Suprapubic skin (tissue), 4 donors: Measurements from ENCODE around the gene SLC35G2. TPM values are rescaled to one million over a fixed set of nuclear protein-coding genes. Genes with fewer than 3 reads are reported as not detected.

Experiments used
- DNase-seq, 2 donors: peaks; one replicate each; pipeline ENCODE4 v3.0.0-alpha.2; 2019; ENCODE audit warnings: low spot score in 2 of 2
- H3K27ac ChIP-seq: fragments of 200-600 bp; sonication (generic); one replicate; pipeline ENCODE4 v1.5.1; 2019
- H3K27me3 ChIP-seq: fragments of 200-600 bp; sonication (generic); one replicate; pipeline ENCODE4 v1.5.1; 2019
- H3K36me3 ChIP-seq: fragments of 200-600 bp; sonication (generic); one replicate; pipeline ENCODE4 v1.5.1; 2019
- H3K4me1 ChIP-seq: fragments of 200-600 bp; sonication (generic); one replicate; pipeline ENCODE4 v1.5.1; 2019
- H3K4me3 ChIP-seq: fragments of 200-600 bp; sonication (generic); one replicate; pipeline ENCODE4 v1.5.1; 2019; ENCODE audit warnings: mild to moderate bottlenecking
- H3K9me3 ChIP-seq: fragments of 200-600 bp; sonication (generic); one replicate; pipeline ENCODE4 v1.5.1; 2019
- EP300 ChIP-seq: sonication (generic); formaldehyde crosslinking; IDR thresholded peaks from one replicate; pipeline ENCODE4 v1.6.1; 2017; ENCODE audit warnings: antibody characterized with exemption
- POLR2A ChIP-seq, 2 donors: fragments of 450-650 bp; IDR thresholded peaks; one replicate each; pipeline ENCODE4 v1.6.1; 2017; ENCODE audit warnings: antibody characterized with exemption in 2 of 2, mild to moderate bottlenecking in 2 of 2, moderate library complexity in 2 of 2
- POLR2AphosphoS5 ChIP-seq, 3 donors: sonication (generic); formaldehyde crosslinking; IDR thresholded peaks; one replicate each; pipeline ENCODE4 v1.6.1; 2017; ENCODE audit warnings: antibody characterized with exemption in 3 of 3
- WGBS: methylation state at CpG from one replicate; pipeline ENCODE4 v1.1.5; 2018; 5-methylcytosine and 5-hydroxymethylcytosine counted together
- total RNA-seq, 4 donors: library from RNA; depleted of rRNA; stranded (reverse); fragments of >200 nt; gene quantifications; one replicate each; pipeline ENCODE4 v1.1.0, GENCODE V29; 2016
- TF ChIP-seq, protein P1 (sequence below), 2 donors: fragments of 200-600 bp in 1 of 2; fragments of 450-650 bp in 1 of 2; sonication (generic) in 1 of 2; IDR thresholded peaks; one replicate each; pipeline ENCODE4 v1.5.1; 2016 to 2019; ENCODE audit warnings: antibody characterized with exemption in 2 of 2, mild to moderate bottlenecking in 1 of 2, moderate library complexity in 1 of 2

SLC35G2 gene
- total RNA-seq, 4 donors from 2014 or later, result 0.98 to 3.7 (median 1.1) TPM

DNA sequence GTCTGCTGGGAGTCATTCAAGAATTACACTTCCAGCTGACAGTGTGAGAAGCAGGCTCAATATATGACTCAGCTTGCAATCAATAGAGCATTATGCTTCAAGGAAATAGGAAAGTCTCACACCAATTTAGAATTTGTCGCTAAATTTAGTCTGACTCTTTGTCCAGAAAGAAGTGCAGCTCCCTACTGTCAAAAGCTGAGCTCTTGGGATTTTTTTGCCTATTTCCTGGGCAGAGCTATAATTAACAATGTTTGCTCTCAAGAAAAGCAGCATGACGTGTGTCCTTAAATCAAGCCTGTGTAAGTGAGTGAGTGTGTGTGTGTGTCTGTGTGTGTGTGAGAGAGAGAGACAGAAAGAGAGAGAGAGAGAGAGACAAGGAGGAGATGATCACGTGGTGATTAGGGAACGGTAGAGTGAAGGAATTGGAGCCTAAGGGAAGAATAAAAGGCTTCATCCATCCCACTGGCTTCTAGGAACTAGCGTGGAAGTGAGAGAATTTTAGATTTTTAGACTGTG, 16.4 kb upstream of the SLC35G2 start:
- TF ChIP-seq EP300 (no peak), POLR2A (IDR thresholded peaks at IDR 0.05) (no peak), POLR2AphosphoS5 (IDR thresholded peaks at IDR 0.05) (no peak)
- TF ChIP-seq, protein P1, sequence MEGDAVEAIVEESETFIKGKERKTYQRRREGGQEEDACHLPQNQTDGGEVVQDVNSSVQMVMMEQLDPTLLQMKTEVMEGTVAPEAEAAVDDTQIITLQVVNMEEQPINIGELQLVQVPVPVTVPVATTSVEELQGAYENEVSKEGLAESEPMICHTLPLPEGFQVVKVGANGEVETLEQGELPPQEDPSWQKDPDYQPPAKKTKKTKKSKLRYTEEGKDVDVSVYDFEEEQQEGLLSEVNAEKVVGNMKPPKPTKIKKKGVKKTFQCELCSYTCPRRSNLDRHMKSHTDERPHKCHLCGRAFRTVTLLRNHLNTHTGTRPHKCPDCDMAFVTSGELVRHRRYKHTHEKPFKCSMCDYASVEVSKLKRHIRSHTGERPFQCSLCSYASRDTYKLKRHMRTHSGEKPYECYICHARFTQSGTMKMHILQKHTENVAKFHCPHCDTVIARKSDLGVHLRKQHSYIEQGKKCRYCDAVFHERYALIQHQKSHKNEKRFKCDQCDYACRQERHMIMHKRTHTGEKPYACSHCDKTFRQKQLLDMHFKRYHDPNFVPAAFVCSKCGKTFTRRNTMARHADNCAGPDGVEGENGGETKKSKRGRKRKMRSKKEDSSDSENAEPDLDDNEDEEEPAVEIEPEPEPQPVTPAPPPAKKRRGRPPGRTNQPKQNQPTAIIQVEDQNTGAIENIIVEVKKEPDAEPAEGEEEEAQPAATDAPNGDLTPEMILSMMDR (IDR thresholded peaks at IDR 0.05), result no peak
- H3K27ac ChIP-seq, result no peak overlapping the region

GRCh38 chr3:136804141-136804540, 14.8 kb upstream of the SLC35G2 start:
- no peak overlapping the region for H3K27ac ChIP-seq
- WGBS, result 90% methylated on average over 4 of the region's 4 CpGs
- no peaks in the 10 kb centered on the region for H3K36me3 ChIP-seq
- H3K27me3 ChIP-seq, result no peaks in the 10 kb centered on the region
- H3K4me3 ChIP-seq, result no peak overlapping the region
- DNase-seq, result no peak
- TF ChIP-seq, protein P1 (IDR thresholded peaks at IDR 0.05), result no peak
- TF ChIP-seq EP300 (no peak), POLR2AphosphoS5 (IDR thresholded peaks at IDR 0.05) (no peak), POLR2A (IDR thresholded peaks at IDR 0.05) (no peak)
- no peaks in the 10 kb centered on the region for H3K4me1 ChIP-seq
- no peaks in the 10 kb centered on the region for H3K9me3 ChIP-seq

More for the DNA sequence above, 16.4 kb upstream of the SLC35G2 start:
- DNase-seq, result no peak
- Histone ChIP-seq H3K27me3 (no peaks in the 10 kb centered on the region), H3K4me3 (no peak overlapping the region), H3K4me1 (no peaks in the 10 kb centered on the region), H3K36me3 (no peaks in the 10 kb centered on the region), H3K9me3 (no peaks in the 10 kb centered on the region)
- WGBS, result 27% methylated on average over 5 of the region's 5 CpGs

DNA sequence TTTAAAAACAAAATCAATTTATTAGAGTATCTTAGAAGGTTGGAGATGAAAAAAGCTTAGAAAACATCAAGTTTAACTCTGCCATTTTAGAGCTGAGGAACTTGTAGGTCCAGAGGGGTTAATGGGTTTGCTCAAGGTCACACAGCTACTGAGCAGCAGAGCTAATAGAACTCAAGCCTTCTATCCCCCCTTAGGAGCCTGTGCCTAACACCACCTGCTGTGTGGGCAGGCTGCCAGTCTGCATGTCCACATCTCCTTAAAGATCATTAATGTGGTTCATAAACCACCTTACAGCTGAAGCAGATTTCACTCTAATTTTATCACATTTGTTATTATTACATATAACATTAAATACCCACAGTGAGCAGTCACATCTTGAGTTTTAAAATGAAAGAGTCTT, 14.1 kb upstream of the SLC35G2 start:
- Histone ChIP-seq H3K27me3 (no peaks in the 10 kb centered on the region), H3K36me3 (no peaks in the 10 kb centered on the region), H3K4me3 (no peak overlapping the region), H3K27ac (no peak overlapping the region), H3K4me1 (no peaks in the 10 kb centered on the region), H3K9me3 (no peaks in the 10 kb centered on the region)
- no peak for TF ChIP-seq POLR2A (IDR thresholded peaks at IDR 0.05)
- TF ChIP-seq POLR2AphosphoS5 (IDR thresholded peaks at IDR 0.05), result no peak
- TF ChIP-seq, protein P1 (IDR thresholded peaks at IDR 0.05), result no peak
- DNase-seq, result no peak

DNA sequence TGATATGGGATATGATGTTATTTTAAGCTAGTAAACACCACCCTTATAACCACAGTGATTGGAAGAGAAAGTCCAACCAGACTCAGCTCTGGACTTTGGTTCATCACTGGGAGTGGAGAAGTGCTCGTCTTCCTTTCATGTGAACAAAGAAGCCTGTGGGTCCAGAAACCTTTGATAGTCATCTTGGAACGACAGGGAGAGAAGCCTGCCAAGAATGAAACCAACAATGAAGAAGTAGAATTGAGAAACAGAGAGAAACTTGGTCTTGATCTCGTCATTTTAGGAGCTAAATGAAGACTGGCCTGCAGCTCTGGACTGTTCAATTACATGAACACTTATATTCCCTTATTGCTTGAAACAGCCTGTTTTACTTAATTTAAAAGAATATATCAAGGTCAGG, 13.1 kb upstream of the SLC35G2 start:
- Histone ChIP-seq H3K36me3 (no peaks in the 10 kb centered on the region), H3K27me3 (no peaks in the 10 kb centered on the region), H3K27ac (no peak overlapping the region), H3K9me3 (no peaks in the 10 kb centered on the region), H3K4me3 (no peak overlapping the region), H3K4me1 (no peaks in the 10 kb centered on the region)
- no peak for TF ChIP-seq POLR2AphosphoS5 (IDR thresholded peaks at IDR 0.05)
- no peak for TF ChIP-seq POLR2A (IDR thresholded peaks at IDR 0.05)
- no peak for TF ChIP-seq EP300
- TF ChIP-seq, protein P1 (IDR thresholded peaks at IDR 0.05), result no peak
- WGBS, result 48% methylated on average over 3 of the region's 3 CpGs
- no peak for DNase-seq

GRCh38 chr3:136811701-136812100, 7.2 kb upstream of the SLC35G2 start:
- WGBS, result 82% methylated on average over 3 of the region's 3 CpGs
- TF ChIP-seq, protein P1 (IDR thresholded peaks at IDR 0.05), result no peak
- no peak for TF ChIP-seq EP300
- no peak overlapping the region for H3K4me3 ChIP-seq
- H3K27ac ChIP-seq, result no peak overlapping the region
- DNase-seq, result no peak
- H3K36me3 ChIP-seq, result no peaks in the 10 kb centered on the region
- H3K27me3 ChIP-seq, result no peaks in the 10 kb centered on the region
- H3K4me1 ChIP-seq, result no peaks in the 10 kb centered on the region
- H3K9me3 ChIP-seq, result no peaks in the 10 kb centered on the region
